ENCODE measurements around the gene MTSS2.
"Not testable (repeated sequence)": the region's sequence is repeated elsewhere in the genome, so short reads cannot be mapped to it uniquely, and the experiment has no call there.

Gene MTSS2

DNA sequence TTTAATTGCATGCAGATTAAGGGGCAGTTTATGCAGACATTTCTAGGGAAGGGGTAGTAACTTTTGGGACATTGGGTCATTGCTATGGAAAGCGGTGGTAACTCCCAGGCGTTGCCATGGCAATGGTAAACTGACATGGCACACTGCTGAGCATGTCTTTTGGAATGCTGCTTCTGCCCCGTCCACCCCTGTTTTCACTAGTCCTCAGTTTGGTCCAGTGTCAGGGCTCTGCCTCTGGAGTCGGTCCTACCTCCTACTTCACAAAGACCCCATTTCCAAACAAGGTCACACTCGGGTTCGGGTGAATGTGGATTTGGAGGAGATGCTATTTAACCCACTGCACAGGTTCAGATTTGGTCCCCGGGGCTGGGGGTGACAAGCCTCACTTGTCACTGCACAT lies 36.6 kb downstream of the MTSS2 start:
- Histone ChIP-seq H3K4me1 (ENCODE audit: insufficient read depth, low read length) (peaks cover 19% of the 10 kb centered on the region), H2AFZ (ENCODE audit: low read depth, low read length) (no peak overlapping the region), H3K4me3 (ENCODE audit: low read length) (no peak overlapping the region), H3K27me3 (ENCODE audit: insufficient read depth, low read length) (no peaks in the 10 kb centered on the region), H3K9me3 (ENCODE audit: low read length) (peaks cover 7% of the 10 kb centered on the region), H3K36me3 (ENCODE audit: insufficient read depth, low read length) (no peaks in the 10 kb centered on the region)

DNA sequence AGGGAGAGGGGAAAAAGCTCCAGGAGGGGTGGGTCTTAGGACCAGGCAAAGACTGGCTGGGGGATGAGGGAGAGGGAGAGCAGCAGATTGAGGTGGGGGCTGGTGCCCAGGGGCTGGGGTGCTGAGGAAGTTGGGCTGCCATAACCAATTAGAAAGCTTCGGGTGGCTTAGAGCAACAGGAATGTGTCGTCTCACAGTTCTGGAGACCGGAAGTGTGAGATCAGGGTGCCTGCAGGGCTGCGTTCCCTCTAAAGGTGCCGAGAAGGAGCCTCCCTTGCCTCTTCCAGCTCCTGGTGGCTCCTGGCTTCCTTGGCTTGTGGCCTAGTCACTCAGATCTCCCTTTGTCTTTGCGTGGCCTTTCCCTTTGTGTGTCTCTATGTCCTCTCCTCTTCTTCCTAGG lies 37.2 kb downstream of the MTSS2 start:
- H3K4me1 ChIP-seq (ENCODE audit: insufficient read depth, low read length): peaks cover 13% of the 10 kb centered on the region
- no peak overlapping the region for H3K4me3 ChIP-seq (ENCODE audit: low read length)
- H2AFZ ChIP-seq (ENCODE audit: low read depth, low read length): no peak overlapping the region
- H3K9me3 ChIP-seq (ENCODE audit: low read length): peaks cover 7% of the 10 kb centered on the region
- no peaks in the 10 kb centered on the region for H3K27me3 ChIP-seq (ENCODE audit: insufficient read depth, low read length)
- no peaks in the 10 kb centered on the region for H3K36me3 ChIP-seq (ENCODE audit: insufficient read depth, low read length)

DNA sequence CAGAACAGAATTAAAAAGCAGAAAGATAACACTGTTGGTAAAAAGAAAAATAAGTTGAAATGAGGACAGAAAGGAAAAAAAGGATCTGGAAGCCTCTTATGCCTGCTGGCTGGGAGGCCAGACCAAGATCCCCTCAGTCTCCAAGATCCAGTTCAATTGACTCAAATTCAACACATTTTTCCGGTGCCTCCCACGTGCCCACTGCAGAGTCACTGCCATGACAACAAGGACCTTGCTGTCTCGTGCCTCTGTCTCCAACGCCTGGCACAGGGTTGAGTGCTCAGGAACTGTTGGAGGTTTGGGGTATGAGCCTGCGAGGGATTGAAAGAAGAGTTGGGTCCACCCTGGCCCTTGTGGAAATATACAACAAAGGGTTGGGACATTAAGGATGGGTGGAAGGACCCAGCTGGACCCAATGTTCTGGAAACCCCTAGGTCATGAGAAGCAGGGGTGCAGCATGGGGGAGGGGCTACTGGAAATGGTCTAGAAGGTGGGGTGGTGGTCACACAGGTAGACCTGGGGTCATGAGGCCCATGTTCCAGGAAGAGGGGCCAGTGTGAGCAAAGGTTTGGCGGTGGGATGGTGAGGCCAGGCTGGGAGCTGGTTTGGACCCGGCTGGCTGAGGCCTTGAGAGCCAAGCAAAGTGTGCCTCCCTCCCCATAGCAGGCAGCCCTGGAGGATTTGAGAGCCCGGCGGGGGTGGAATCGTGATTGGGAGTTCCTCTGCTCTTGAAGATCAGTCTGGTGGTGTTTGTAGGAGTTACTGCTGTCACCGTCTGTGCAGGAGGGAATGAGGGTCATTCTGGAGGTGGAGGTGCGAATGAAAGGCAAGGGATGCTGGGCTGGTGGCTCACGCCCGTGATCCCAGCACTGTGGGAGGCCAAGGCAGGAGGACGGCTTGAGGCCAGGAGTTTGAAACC lies 38.2 kb downstream of the MTSS2 start:
- Histone ChIP-seq H3K9me3 (ENCODE audit: low read length) (peaks cover 7% of the 10 kb centered on the region), H3K4me1 (ENCODE audit: insufficient read depth, low read length) (peaks cover 13% of the 10 kb centered on the region)

DNA sequence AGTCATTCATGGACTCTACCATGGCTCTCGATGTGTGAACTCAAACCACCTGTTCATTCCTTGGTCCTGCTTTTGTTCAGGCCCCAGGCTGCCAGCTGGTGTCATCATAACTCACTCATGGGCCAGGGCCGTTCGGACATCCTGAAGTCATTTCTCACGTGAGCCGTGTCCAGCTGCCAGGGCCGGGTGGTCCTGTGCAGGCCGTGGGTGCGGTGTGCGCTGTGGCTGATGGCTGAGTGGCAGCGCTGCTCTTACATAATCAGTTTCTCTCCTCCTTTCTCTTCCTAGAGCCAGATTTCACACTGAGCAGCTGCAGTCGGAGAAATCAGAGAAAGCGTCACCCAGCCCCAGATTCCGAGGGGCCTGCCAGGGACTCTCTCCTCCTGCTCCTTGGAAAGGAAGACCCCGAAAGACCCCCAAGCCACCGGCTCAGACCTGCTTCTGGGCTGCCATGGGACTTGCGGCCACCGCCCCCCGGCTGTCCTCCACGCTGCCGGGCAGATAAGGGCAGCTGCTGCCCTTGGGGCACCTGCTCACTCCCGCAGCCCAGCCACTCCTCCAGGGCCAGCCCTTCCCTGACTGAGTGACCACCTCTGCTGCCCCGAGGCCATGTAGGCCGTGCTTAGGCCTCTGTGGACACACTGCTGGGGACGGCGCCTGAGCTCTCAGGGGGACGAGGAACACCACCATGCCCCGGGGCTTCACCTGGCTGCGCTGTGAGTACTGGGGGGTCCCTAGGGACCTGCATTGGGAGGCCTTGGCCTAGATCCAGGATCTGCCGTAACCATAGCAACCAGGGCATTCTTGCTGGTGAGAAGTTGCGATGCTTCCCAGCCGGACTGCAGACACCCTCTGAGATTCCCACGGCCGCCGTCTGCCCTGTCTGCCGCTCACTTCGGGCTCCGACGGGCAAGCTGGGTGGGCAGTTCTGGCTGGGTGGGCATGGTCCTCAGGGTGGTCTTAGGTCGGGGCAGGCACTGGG lies 39.3 kb downstream of the MTSS2 start, which contains the start of gene IL34:
Gene IL34 (plus strand): TSS at position 300 of the 982 bp plus-strand sequence. CDS start 389 bp downstream, at position 689.
- H3K4me1 ChIP-seq (ENCODE audit: insufficient read depth, low read length): peaks cover 13% of the 10 kb centered on the region
- no peaks in the 10 kb centered on the region for H3K27me3 ChIP-seq (ENCODE audit: insufficient read depth, low read length)
- no peak within 1 kb of the TSS for H2AFZ ChIP-seq (ENCODE audit: low read depth, low read length)
- no peaks in the 10 kb centered on the region for H3K36me3 ChIP-seq (ENCODE audit: insufficient read depth, low read length)
- H3K9me3 ChIP-seq (ENCODE audit: low read length): peaks cover 7% of the 10 kb centered on the region
- H3K4me3 ChIP-seq (ENCODE audit: low read length): no peak within 1 kb of the TSS

More for the DNA sequence above, 38.2 kb downstream of the MTSS2 start:
- Histone ChIP-seq H3K4me3 (ENCODE audit: low read length) (no peak overlapping the region), H2AFZ (ENCODE audit: low read depth, low read length) (no peak overlapping the region), H3K36me3 (ENCODE audit: insufficient read depth, low read length) (no peaks in the 10 kb centered on the region), H3K27me3 (ENCODE audit: insufficient read depth, low read length) (no peaks in the 10 kb centered on the region)

DNA sequence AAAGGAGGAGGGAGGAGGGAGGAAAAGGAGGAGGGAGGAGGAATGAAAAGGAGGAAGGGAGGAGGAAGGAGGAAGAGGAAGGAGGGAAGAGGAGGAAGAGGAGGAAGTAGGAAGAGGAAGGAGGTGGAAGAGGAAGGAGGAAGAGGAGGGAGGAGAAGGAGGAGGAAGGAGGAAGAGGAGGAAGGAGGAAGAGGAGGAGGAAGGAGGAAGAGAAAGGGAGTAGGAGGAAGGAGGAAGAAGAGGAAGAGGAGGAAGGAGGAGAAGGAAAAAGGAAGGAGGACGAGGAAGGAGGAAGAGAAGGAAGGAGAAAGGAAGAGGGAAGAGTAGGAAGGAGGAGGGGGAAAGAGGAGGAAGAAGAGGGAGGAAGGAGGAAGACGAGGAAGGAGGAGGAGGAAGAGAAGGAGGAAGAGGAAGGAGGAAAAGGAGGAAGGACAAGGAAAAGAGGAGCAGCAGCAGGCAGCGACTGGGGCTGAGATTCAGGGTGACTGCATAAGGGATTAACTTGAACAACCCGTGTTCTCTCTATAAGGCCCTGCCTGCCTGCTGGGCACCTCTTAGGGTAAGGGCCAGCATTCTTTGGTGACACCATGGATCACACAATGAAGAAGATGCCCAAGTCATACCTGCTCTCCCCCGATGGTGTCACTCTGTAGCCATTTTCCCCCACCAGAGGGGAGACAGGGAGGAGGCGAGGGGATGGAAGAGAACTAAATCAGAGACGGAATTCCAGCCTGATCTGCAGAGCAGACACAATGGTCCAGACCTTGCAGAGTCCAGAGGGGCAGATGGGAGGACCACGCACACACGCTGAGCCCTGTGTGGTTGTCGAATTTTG lies 40.9 kb downstream of the MTSS2 start:
- Histone ChIP-seq H3K36me3 (ENCODE audit: insufficient read depth, low read length) (no peaks in the 10 kb centered on the region), H3K4me3 (ENCODE audit: low read length) (no peak overlapping the region), H3K4me1 (ENCODE audit: insufficient read depth, low read length) (peaks cover 15% of the 10 kb centered on the region), H3K9me3 (ENCODE audit: low read length) (peaks cover 7% of the 10 kb centered on the region), H3K27me3 (ENCODE audit: insufficient read depth, low read length) (no peaks in the 10 kb centered on the region), H2AFZ (ENCODE audit: low read depth, low read length) (no peak overlapping the region)

DNA sequence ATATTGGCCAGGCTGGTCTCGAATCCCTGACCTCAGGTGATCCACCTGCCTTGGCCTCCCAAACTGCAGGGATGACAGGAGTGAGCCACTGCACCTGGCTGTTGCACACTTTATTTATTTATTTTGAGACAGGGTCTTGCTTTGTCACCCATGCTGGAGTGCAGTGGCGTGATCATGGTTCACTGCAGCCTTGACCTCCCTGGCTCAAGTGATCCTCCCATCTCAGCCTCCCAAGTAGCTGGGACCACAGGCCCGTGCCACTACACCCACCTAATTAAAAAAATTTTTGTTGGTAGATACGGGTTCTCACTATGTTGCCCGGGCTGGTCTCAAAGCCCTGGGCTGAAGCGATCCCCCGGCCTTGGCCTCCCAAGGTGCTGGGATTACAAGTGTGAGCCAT lies 42.6 kb downstream of the MTSS2 start:
- H3K36me3 ChIP-seq (ENCODE audit: insufficient read depth, low read length); H3K27me3 ChIP-seq (ENCODE audit: insufficient read depth, low read length); H3K9me3 ChIP-seq (ENCODE audit: low read length); H3K4me3 ChIP-seq (ENCODE audit: low read length); H2AFZ ChIP-seq (ENCODE audit: low read depth, low read length): not testable (repeated sequence)
- H3K4me1 ChIP-seq (ENCODE audit: insufficient read depth, low read length): peaks cover 23% of the 10 kb centered on the region

DNA sequence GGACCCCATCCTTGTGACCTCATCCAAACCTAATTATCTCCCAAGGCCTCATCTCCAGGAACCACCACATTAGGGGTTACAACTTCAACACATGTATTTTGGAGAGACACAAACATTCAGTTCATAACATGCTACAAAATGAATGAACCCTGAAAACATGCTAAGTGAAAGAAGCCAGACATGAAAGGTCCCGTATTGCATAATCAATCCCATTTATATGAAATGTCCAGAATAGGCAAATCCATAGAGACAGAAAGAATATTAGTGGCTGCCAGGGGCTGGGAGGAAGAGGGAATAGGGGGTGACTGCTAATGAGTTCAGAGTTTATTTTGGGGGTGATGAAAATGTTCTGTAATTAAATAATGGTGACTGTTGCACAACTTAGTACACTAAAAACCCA lies 43.2 kb downstream of the MTSS2 start:
- Histone ChIP-seq H2AFZ (ENCODE audit: low read depth, low read length) (no peak overlapping the region), H3K4me3 (ENCODE audit: low read length) (no peak overlapping the region), H3K27me3 (ENCODE audit: insufficient read depth, low read length) (no peaks in the 10 kb centered on the region), H3K4me1 (ENCODE audit: insufficient read depth, low read length) (peaks cover 23% of the 10 kb centered on the region), H3K36me3 (ENCODE audit: insufficient read depth, low read length) (no peaks in the 10 kb centered on the region), H3K9me3 (ENCODE audit: low read length) (no peaks in the 10 kb centered on the region)

DNA sequence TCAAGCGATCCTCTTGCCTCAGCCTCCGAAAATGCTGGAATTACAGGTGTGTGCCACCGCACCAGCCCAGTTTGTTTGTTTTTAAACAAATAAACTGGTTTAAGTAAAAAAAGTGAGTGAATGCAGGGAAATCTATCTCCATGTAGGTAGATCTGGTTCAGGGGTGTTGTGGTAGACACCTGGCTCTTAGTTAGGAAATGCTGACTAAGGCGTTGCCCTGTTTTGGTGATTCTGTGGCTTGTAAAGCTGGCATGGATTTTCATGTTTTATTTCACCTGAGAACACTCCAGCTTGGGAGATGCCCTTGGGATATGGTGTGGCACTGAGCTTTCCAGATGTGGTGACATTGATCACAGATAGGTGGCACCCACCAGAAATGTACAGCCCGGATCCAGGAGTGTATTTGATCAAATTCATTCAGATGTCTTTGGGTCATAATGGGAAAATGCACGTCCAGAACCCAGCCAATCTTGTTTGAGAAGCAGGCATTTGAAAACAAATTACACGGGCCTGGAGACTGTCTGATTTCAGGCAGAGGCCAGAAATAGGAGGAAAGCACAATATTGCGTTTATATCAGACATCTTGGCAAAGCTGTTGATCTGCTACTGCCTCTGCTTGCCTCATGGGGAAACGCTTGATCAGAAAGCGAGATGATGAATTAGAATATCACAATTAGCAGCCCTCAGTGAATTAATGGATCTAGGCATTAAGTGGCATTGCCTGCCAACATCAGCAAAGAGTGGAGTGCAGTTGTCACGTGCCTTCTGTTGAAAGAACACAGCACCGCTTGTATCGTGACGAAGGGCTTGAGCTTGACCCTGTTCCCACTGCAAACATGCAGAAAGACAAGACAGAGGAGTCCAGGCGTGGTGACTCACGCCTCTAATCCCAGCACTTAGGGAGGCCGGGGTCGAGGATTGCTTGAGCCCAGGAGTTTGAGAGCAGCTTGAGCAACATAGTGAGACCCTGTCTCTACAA lies 46.8 kb downstream of the MTSS2 start:
- H2AFZ ChIP-seq (ENCODE audit: low read depth, low read length): no peak overlapping the region
- no peak overlapping the region for H3K4me3 ChIP-seq (ENCODE audit: low read length)
- peaks cover 25% of the 10 kb centered on the region for H3K4me1 ChIP-seq (ENCODE audit: insufficient read depth, low read length)
- H3K36me3 ChIP-seq (ENCODE audit: insufficient read depth, low read length): no peaks in the 10 kb centered on the region
- H3K27me3 ChIP-seq (ENCODE audit: insufficient read depth, low read length): no peaks in the 10 kb centered on the region
- H3K9me3 ChIP-seq (ENCODE audit: low read length): no peaks in the 10 kb centered on the region
